Right lobe of liver (tissue), 4 donors: Measurements from ENCODE around the gene PRRG1.

ENCODE experiments used
- POLR2A ChIP-seq: fragments of 450-650 bp; IDR thresholded peaks from one replicate; pipeline ENCODE4 v1.6.1; 2017; ENCODE audit warnings: antibody characterized with exemption, mild to moderate bottlenecking
- TF ChIP-seq, protein P1 (sequence below), 4 donors: fragments of 200-600 bp in 3 of 4; fragments of 450-650 bp in 1 of 4; IDR thresholded peaks; one replicate each; pipeline versions ENCODE4 v1.5.1 to v1.8.0; 2016 to 2022; ENCODE audit warnings: antibody characterized with exemption in 4 of 4, mild to moderate bottlenecking in 2 of 4
- donor health status: DM: no; HTN: no; CAD: no.
- donor health status: DM: no; HTN: no; CAD: no.
- donor health status: DM: no; HTN: yes; CAD: no.

- TF ChIP-seq, protein P1, sequence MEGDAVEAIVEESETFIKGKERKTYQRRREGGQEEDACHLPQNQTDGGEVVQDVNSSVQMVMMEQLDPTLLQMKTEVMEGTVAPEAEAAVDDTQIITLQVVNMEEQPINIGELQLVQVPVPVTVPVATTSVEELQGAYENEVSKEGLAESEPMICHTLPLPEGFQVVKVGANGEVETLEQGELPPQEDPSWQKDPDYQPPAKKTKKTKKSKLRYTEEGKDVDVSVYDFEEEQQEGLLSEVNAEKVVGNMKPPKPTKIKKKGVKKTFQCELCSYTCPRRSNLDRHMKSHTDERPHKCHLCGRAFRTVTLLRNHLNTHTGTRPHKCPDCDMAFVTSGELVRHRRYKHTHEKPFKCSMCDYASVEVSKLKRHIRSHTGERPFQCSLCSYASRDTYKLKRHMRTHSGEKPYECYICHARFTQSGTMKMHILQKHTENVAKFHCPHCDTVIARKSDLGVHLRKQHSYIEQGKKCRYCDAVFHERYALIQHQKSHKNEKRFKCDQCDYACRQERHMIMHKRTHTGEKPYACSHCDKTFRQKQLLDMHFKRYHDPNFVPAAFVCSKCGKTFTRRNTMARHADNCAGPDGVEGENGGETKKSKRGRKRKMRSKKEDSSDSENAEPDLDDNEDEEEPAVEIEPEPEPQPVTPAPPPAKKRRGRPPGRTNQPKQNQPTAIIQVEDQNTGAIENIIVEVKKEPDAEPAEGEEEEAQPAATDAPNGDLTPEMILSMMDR (IDR thresholded peaks at IDR 0.05): no peak
- TF ChIP-seq POLR2A: no peak
These were observed 125.3 kb downstream of the PRRG1 start for GRCh38 chrX:37474478-37474877.
